Hematopoietic multipotent progenitor cell treated with erythropoietin and hydrocortisone succinate and interleukin-3 and kit ligand, for 6 days (in vitro differentiated cells): ENCODE measurements around the gene CDC25B.

Experiments used
- DNase-seq: peaks from one replicate; pipeline ENCODE4 v3.0.0-alpha.2; 2015

Gene CDC25B

DNA sequence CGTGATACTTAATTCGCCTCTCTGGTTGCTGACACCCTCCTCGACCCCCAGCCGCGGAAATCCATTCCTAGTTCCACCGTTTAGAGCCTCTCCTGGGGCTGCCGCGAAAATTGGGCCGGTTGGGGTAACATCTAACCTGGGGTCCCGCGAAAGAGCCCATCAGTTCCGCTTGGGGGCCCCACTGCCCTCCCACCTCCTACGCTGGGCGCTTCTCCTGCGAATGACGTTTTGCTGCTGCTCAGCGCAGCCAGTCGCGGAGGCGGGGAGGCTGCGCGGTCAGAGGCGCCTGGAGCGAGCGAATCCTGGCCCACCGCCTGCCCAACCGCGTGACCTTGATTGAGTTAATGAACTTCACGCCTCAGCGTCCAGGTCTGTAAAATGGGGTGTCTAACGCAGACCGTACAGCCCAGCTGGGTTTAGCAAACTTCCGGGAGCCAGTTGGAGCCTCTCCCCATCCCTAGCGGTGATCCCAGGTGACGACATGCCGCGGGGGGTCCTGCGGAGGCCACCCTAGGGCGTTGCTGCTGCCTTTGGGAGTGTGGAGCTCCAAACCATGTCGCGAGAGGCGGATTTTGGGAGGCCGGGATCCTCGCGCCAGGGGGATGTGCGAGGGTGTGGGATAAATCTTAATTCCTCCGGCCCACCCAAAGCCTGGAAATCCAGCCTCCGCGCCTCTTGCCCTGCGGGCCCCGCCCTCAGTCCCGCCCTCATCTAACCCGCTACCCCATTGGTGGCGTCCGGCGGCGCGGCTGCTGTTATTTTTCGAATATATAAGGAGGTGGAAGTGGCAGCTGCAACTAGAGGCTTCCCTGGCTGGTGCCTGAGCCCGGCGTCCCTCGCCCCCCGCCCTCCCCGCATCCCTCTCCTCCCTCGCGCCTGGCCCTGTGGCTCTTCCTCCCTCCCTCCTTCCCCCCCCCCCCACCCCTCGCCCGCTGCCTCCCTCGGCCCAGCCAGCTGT is at the start of gene CDC25B:
CDC25B (plus strand) TSS at position 800 of the 958 bp plus-strand sequence. CDS start 222 bp downstream, outside the sequence.
- peak; percentile 95 for DNase-seq

DNA sequence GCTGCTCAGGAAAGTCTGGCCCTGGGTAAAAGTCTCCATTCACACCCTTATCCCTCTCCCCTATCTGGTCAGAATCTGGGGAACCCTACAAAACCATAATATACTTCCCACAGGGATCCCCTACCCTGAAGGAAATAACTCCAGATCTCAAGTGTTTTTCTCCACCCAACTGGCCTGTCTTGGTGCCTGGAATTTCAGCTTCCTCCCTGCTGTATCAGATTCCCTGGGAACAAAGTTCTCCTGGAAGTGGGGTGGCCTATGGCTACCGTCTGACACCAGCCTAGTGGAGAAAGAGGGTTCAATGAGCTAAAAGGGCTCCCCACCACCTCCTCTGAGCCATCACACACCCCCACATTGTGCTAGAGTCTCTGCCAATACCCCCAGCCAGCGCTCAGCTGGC is 48.6 kb upstream of the CDC25B start:
- no peak for DNase-seq

DNA sequence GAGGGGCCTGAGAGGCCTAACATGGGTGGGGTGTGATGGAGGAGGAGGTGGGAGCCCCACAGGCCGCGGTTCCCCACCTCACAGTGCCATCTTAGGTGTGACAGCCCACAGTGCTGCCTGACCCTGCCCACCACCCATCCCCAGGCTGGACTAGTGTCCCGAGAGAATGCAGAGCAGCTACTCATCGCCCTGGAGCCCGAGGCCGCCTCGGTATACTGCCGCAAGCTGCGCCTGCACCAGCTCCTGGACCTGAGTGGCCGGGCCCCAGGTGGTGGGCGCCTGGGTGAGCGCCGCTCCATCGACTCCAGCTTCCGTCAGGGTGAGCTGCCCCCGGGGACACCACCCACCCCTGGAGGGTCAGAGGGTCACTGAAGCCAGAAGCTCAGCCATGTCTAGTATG is 48.0 kb upstream of the CDC25B start:
- no peak for DNase-seq

DNA sequence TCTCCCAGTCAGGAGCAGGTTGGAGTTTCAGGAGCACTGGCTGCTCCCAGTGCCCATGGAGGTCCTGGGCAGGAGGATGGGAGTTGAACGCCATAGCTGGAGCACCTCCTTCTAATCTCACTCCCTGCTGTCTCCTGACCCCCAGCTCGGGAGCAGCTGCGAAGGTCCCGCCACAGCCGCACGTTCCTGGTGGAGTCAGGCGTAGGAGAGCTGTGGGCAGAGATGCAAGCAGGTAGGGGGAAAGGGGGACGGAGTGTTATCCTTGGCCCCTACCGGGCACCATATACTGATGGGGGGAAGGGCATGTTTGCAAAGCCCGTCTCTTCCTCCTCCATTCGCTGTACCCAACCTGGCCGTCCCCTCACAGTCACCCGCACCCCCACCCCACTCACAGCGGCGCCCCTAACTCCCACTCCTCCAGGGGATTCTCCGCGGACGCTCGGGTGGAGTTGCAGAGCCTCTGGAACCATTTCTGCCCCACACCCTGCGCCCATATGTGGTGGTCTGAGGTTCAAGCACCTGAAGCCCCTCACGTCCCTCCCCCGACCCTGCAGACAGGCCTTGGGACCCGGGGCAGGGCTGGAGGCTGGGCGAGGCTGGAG is 46.9 kb upstream of the CDC25B start:
- no peak for DNase-seq

DNA sequence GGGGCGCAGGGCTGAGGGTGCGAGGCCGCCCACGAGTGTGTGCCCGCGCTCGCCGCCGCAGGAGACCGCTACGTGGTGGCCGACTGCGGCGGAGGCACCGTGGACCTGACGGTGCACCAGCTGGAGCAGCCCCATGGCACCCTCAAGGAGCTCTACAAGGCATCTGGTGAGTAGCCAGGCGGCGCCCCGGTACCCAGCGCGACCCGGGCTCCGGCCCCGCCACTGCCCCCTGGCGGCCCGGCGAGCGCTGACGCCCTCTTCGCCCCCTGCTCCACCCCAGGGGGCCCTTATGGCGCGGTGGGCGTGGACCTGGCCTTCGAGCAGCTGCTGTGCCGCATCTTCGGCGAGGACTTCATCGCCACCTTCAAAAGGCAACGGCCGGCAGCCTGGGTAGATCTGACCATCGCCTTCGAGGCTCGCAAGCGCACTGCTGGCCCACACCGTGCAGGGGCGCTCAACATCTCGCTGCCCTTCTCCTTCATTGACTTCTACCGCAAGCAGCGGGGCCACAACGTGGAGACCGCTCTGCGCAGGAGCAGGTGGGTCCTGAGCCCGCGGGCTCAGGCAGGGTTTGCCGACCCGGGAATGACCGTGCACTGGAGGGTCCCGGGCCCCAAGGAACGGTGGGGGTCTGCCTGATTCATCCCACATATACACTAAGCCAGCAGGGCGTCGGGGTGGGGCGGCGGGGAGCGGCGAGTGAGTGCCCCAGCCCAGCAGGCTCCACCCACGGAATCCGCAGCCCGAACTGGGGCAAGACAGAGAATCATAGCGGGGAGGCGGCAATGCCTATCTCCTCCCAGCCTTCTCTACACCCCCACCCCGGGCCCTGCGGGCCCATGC is 46.2 kb upstream of the CDC25B start:
- peak; percentile 71 for DNase-seq

DNA sequence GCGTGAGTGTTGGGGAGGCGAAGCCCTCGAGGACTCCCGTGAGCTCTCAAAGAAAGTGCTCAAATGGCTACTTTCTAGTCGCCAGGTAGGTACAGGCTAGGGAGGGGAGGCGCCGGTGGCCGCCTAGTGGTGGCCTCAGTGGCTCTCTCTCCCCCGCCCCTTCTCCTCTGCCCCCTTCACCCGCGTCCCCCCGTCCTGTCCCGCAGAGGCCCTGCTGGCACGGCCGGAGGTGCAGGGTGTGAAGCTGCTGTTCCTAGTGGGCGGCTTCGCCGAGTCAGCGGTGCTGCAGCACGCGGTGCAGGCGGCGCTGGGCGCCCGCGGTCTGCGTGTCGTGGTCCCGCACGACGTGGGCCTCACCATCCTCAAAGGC is 44.8 kb upstream of the CDC25B start:
- no peak for DNase-seq

DNA sequence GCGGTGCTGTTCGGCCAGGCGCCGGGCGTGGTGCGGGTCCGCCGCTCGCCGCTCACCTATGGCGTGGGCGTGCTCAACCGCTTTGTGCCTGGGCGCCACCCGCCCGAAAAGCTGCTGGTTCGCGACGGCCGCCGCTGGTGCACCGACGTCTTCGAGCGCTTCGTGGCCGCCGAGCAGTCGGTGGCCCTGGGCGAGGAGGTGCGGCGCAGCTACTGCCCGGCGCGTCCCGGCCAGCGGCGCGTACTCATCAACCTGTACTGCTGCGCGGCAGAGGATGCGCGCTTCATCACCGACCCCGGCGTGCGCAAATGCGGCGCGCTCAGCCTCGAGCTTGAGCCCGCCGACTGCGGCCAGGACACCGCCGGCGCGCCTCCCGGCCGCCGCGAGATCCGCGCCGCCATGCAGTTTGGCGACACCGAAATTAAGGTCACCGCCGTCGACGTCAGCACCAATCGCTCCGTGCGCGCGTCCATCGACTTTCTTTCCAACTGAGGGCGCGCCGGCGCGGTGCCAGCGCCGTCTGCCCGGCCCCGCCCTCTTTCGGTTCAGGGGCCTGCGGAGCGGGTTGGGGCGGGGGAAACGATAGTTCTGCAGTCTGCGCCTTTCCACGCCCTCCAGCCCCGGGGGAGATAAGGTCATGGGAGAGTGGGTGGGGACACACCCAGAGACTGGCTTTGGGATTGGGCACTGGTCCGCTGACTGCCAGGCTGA is 44.3 kb upstream of the CDC25B start:
- peak; percentile 96 for DNase-seq

DNA sequence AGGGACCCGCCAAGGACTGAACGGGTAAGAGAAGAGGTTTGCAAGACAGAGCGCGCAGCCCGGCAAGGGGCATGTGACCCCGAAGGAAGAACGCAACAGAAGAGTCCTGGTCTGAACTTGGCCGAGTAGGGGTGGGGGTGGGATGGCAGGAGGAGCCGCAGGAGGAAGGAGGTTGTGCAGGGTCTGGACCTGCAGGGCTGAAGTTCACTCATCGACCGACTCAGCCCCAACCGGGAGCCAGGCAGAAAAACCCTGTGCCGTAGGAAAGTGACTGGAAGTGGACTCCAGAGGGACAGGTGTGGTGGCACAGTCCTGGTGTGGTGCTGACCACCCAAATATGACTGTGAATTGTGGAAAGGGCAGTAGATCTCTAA is 43.7 kb upstream of the CDC25B start:
- no peak for DNase-seq

DNA sequence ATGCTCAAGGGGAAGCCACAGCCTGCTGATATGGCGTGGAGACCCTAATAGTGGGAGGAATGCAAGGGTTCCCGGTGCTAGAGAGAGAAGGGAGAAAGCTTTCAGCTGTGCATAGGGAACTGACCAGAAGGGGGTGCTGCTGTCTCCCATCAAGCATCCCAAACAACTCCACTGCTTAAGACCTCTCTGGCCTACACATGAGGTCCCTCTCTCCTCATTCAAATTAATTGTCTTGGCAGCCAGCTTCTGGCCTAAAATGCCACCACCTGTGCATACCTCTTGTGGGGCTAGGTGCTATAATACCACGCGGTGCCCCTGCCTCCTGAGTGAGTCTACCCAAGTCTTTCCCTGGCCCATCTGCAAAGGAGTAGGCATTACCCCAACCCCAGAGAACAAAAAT is 43.0 kb upstream of the CDC25B start:
- DNase-seq: peak; percentile 92

DNA sequence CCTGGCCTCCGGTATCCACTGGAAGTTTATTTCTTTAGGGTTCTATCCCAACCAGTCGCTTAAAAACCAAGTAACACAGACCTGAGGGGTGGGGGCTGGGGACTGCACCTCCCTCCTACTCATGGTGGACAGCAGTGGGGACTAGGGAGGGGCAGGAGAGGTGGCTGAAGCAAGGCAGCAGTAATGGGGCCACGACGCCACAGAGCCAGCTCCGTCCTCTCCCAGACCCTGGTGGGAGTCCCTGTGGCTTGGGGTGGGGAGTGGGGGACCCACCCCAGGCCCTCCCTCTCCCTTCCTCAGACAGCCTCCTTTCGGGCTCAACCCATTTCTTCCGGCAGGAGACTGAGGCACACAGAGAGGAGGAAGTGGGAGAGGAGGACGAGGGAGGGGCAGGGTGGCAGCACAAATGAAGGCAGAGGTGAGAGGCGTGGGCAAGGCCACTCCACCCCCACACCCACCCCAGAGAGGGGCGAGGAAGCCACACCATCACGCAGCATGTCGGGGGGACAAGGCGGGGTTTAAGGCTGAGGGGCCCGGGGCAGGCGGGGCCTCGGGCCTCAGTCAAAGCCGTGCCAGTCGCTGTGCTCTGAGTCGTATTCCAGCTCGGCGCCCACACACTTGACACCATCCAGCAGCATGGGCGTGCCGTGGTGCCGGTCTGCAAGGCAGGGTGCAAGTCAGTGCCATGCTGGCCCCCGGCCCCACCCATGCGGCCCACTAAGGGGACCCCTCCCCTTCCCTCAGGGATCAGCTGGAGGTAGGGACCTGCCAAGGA is 42.4 kb upstream of the CDC25B start:
- DNase-seq: no peak

DNA sequence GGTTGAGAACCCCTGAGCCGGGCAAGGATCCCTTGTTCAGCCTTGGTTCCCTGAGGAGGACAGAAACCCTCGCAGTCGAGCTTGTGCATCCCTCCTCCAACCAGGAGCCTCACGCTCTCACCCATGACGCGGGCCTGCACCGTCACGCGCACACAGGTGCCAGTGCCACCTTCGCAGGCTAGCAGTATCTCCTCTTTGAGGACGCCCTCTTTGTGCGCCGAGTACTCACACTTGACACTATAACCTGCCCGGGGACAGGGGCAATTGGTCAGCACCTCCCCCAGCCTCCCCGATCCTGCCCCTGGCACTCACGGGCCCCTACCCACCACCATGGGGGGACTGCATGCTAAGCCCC is 41.9 kb upstream of the CDC25B start:
- no peak for DNase-seq

DNA sequence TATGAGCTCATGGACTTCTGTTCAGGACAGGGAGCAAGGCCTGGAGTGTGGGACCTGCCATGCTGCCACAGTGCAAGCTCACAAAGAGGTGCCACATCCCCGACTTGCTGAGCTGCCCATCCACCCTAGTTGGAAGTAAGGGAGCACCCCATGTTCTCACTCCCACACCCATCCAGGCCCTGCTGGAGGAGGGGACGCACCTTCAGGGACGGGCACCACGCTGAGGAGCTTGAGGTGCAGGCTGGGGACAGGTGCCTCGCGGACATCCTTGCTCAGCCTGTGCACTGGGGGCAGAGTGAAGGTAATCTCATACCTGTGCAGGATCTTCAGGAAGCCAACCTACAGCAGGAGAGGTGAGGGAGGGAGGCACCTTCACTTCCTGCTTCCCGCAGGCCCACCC is 40.8 kb upstream of the CDC25B start:
- no peak for DNase-seq

DNA sequence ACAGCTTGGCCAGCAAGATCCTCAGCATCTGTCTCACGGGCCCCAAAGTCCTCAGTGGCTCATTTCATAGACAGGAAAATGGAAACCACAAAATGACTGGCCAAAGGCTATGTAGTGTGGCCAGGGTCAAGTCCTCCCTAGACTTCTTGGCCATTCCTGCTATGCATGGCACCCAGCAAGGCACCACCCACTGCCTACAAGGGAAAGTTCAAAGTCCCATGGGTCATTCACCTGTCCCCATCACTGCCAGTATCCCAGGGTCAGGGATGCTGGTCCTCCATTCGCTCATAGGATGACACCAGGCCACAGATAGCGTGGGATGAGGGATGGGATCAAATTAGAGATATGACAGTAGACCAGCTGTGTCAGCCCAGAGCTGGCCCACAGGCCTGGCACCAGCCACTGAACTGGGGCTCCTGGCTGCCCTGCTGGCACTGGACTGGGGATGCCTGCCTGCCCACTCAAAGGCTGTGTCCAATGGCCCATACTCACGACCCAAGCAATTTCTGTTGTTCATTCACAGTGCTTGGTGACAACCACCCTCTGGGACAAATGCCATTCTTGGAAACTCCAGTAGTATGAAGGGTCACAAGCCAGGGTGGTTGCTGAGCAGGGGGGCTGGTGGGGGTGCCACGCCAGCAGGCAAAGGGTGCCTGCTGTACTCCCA is 40.2 kb upstream of the CDC25B start:
- DNase-seq: no peak

DNA sequence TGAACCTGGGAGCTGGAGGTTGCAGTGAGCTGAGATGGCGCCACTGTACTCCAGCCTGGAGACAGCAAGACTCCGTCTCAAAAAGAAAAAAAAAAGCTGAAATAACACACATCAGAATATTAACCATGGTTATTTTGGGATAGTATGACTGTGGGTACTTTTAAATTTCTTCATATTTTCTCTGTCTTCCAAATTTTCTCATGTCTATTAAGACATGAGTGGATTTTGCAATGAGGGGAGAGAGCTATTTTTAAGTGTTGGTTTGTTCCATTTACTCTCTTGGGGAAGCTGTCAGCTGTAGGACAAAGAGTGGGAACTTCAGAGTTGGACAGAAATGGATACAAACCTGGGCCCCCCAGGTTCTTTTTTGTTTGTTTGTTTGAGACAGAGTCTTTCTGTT is 38.8 kb upstream of the CDC25B start:
- DNase-seq: no peak

DNA sequence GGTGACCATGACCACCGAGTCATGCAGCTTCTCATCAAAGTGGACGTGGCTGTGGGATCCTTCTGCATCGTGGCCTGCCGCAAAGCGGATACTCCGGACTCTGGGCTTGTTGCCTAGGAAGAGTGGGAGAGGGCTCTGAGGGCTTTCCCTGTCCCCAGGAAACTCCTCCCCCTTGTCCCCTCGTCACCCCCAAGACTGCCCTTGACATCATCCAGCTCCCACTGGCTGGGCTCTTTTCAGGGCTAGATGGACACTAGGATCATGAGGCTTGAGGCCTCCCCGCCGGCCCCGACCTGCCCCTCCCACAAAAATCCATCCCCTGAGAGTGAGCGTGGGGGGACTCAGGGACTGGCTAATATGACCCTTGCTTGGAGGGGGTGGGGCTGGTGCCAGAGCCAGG is 37.5 kb upstream of the CDC25B start:
- no peak for DNase-seq

DNA sequence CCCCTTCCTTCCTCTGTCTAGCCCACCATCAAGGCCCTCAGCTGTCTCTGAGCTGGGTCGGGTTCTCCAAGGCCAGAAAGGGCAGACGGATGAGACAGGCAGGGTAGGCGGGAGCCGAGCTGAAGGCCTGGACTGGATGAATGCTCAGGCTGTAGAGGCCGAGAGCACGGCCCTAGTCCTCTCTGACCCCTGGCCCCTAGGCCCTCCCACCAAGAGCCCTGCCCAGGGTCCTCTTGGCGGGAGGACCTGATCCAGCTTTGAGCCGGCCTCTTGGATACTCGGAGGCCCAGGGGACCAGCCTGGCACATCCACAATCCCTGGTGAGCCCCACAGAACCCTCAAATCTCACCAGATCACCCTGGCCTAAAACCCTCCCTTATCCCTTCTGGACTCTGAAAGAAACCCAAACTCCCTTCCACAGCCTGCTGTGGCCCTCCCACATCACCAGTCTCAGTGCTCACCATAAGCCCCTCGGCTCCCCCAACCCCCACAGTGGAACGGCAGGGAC is 36.7 kb upstream of the CDC25B start:
- DNase-seq: no peak

DNA sequence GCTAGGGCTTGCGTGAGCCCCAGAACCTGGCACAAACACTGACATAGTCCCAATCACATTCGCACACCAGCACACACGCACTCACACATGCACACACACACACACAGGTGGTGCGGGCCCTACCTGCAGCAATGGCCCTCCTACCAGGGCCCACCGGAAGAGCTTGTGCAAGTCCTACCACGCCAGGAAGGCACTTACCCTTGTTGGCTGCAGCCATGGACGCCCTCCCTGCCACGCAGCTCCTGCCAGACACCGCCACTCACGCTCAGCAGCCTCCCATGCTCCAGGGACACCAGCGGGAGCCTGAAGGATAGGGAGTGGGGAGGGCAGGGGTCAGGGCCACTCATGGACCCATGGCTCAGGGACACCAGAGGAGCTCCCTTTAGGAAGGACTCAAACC is 36.2 kb upstream of the CDC25B start:
- no peak for DNase-seq

DNA sequence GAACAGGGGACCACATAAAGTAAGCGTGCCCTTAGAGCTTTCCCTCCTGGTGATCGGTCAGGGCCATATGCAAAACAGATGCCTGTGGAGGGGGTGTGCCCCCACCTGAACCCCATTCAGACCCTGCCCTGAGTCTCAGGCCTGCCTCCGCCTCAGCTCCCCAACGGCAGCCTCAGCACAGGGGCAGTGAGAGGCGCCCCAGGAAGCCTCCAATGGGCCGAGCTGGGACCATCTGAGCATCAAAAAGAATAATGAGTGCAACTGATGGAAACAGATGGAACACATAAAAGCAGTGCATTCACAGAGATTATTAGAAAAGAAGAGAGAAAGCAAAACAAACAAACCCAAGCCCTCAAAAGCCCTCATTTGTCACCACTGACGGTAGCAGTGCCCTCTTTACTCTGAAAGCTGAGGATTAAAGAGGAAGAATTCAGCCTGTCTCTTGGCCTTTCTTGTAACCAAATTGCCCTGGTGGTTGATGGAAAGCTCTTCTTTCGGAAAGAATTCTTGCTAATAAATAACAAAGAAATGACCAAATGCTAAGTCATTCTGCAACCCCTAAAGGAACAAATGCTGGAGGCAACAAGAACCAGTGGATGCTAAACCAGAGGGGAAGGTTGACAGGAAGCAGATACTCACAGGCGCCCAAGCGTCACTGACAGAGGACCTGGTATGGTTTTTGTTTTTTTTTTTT is 35.3 kb upstream of the CDC25B start:
- no peak for DNase-seq

DNA sequence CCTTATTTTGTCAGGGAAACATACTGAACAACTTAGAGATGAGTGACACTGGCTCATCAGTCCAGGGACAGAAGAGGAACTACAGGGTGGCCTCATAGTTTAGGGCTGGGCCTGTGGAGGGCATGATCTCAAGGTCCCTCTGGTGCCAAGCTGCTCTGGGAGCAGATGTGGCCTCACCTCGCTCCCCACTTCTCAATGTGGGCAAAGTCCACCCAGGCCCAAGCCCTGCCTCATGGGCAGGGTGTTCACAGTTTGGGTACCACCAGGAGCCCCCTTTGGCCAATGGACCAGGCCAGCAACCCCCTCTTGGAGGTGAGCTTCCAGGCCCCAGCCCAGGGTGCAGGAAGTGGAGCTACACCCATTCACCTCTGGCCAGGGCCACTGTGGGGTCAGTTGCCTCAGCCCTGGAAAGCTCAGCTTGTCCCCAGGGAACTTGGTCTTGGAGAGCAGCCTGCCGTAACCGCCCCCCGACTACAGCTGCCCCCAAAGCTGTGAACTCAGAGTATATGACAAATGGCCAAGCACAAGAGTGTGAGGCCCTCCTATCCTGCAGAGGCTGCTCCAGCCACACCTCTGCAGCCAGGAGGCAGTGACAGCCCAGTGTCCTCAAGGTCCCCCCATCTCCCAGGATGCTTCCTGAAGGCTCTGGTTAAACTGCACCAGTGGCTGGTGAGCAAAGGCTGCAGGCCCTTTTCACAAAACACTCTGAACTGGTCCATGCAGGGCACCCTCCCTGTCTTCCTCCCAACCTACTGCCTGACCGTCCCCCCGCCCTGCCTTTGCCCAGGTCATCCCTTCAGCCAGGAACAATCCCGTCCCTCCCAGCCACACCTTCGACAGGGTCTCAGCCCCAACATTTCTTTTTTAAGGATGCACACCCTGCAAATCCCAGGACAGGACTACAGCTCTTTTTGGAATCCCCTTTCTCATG is 32.2 kb upstream of the CDC25B start:
- DNase-seq: no peak

DNA sequence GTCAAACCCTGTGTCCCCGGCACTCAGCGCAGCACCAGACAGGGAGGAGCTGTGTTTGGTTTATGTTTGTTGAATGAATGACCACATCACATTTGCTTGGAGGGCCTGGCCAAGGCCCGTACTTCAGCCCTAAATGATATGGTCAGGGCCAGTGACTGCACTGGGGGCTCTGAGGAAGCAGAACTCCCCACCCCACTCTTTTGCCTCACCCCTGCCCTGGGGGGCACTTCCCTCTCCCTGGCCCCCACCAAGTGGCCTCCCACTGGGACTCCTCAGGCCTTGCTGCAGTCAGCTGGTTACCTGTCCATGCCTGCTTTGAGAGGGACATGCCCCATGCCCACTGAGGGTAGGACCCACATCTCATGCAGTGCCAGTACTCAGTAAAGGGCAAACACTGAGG is 31.5 kb upstream of the CDC25B start:
- DNase-seq: no peak
